ENCODE data around the gene TSPAN18.

The TSPAN18 gene

GRCh38 chr11:44878711-44879110 lies 151.9 kb downstream of the TSPAN18 start:
- no peak for TF ChIP-seq CTCF (IDR thresholded peaks at IDR 0.05; ENCODE audit: borderline replicate concordance, insufficient read depth, low read depth, low read length)
- H3K4me3 ChIP-seq (ENCODE audit: low read depth, low read length): no peak overlapping the region

GRCh38 chr11:44879432-44879831 lies 152.7 kb downstream of the TSPAN18 start:
- H3K4me3 ChIP-seq (ENCODE audit: low read depth, low read length): no peak overlapping the region
- no peak for TF ChIP-seq CTCF (IDR thresholded peaks at IDR 0.05; ENCODE audit: borderline replicate concordance, insufficient read depth, low read depth, low read length)

GRCh38 chr11:44880511-44880910 lies 153.7 kb downstream of the TSPAN18 start:
- no peak overlapping the region for H3K4me3 ChIP-seq (ENCODE audit: low read depth, low read length)
- TF ChIP-seq CTCF (IDR thresholded peaks at IDR 0.05; ENCODE audit: borderline replicate concordance, insufficient read depth, low read depth, low read length): no peak

GRCh38 chr11:44880953-44881352 lies 154.2 kb downstream of the TSPAN18 start:
- no peak for TF ChIP-seq CTCF (IDR thresholded peaks at IDR 0.05; ENCODE audit: borderline replicate concordance, insufficient read depth, low read depth, low read length)
- H3K4me3 ChIP-seq (ENCODE audit: low read depth, low read length): no peak overlapping the region

GRCh38 chr11:44883277-44883676 lies 156.5 kb downstream of the TSPAN18 start:
- no peak overlapping the region for H3K4me3 ChIP-seq (ENCODE audit: low read depth, low read length)
- TF ChIP-seq CTCF (IDR thresholded peaks at IDR 0.05; ENCODE audit: borderline replicate concordance, insufficient read depth, low read depth, low read length): no peak

GRCh38 chr11:44884056-44884455 lies 157.3 kb downstream of the TSPAN18 start:
- TF ChIP-seq CTCF (IDR thresholded peaks at IDR 0.05; ENCODE audit: borderline replicate concordance, insufficient read depth, low read depth, low read length): no peak
- no peak overlapping the region for H3K4me3 ChIP-seq (ENCODE audit: low read depth, low read length)

- no peak overlapping the region for H3K4me3 ChIP-seq (ENCODE audit: low read depth, low read length)
- TF ChIP-seq CTCF (IDR thresholded peaks at IDR 0.05; ENCODE audit: borderline replicate concordance, insufficient read depth, low read depth, low read length): no peak
Measured at GRCh38 chr11:44885065-44885810, 158.5 kb downstream of the TSPAN18 start.
